Large intestine (tissue), 3 donors: Measurements from ENCODE around the gene TRDN. TPM values are rescaled to one million over a fixed set of nuclear protein-coding genes. Genes with fewer than 3 reads are reported as not detected.
A peak's percentile ranks its signal among the peaks of the same experiment; 100 is the strongest.

Experiments
- DNase-seq, 2 donors: peaks; one replicate each; pipeline versions ENCODE4 v3.0.0 to v3.0.0-alpha.2; 2013
- H3K27ac ChIP-seq: one replicate; pipeline ENCODE4 v1.5.1; 2013; ENCODE audit warnings: low read length
- H3K27me3 ChIP-seq: 2 replicates; pipeline ENCODE4 v1.6.1; 2013; ENCODE audit warnings: low read length; ENCODE audit not compliant: control insufficient read depth, insufficient read depth
- H3K36me3 ChIP-seq: 2 replicates; pipeline ENCODE4 v1.6.1; 2013; ENCODE audit warnings: low read length; ENCODE audit not compliant: control insufficient read depth, insufficient read depth
- H3K4me1 ChIP-seq: one replicate; pipeline ENCODE4 v1.6.1; 2013; ENCODE audit warnings: low read length; ENCODE audit not compliant: control insufficient read depth, insufficient read depth
- H3K4me3 ChIP-seq: one replicate; pipeline ENCODE4 v1.5.1; 2013; ENCODE audit warnings: low read length
- H3K9me3 ChIP-seq: one replicate; pipeline ENCODE4 v1.6.1; 2013; ENCODE audit warnings: mild to moderate bottlenecking, low read depth, low read length, moderate library complexity; ENCODE audit not compliant: control insufficient read depth
- WGBS: methylation state at CpG from one replicate; pipeline ENCODE4 v1.1.5; 2013; ENCODE audit warnings: low lambda C conversion rate; ENCODE audit not compliant: insufficient coverage; 5-methylcytosine and 5-hydroxymethylcytosine counted together
- polyA plus RNA-seq: library from polyadenylated mRNA; unstranded; fragments of 120-200 nt; gene quantifications from one replicate; pipeline ENCODE4 v1.2.1, GENCODE V29; 2013

TRDN gene
- polyA plus RNA-seq, 1 donor, result 0.09 TPM

- no peak overlapping the region for H3K4me3 ChIP-seq
- no peaks in the 10 kb centered on the region for H3K27me3 ChIP-seq
- 100% methylated on average over 1 of the region's 1 CpG for WGBS
- no peak overlapping the region for H3K27ac ChIP-seq
- no peak for DNase-seq
- H3K9me3 ChIP-seq, result no peaks in the 10 kb centered on the region
- no peaks in the 10 kb centered on the region for H3K4me1 ChIP-seq
- H3K36me3 ChIP-seq, result no peaks in the 10 kb centered on the region
These were observed 209.7 kb downstream of the TRDN start for GRCh38 chr6:123427008-123427407.

- Histone ChIP-seq H3K36me3 (no peaks in the 10 kb centered on the region), H3K27ac (no peak overlapping the region), H3K4me3 (no peak overlapping the region), H3K9me3 (no peaks in the 10 kb centered on the region), H3K27me3 (no peaks in the 10 kb centered on the region), H3K4me1 (no peaks in the 10 kb centered on the region)
- WGBS, result 100% methylated on average over 1 of the region's 1 CpG
- DNase-seq, result no peak
These were observed 213.6 kb downstream of the TRDN start for GRCh38 chr6:123423130-123423529.

- 100% methylated on average over 1 of the region's 1 CpG for WGBS
- no peaks in the 10 kb centered on the region for H3K9me3 ChIP-seq
- no peaks in the 10 kb centered on the region for H3K4me1 ChIP-seq
- no peak for DNase-seq
- H3K4me3 ChIP-seq, result no peak overlapping the region
- H3K36me3 ChIP-seq, result no peaks in the 10 kb centered on the region
- H3K27me3 ChIP-seq, result no peaks in the 10 kb centered on the region
- no peak overlapping the region for H3K27ac ChIP-seq
These were observed 216.2 kb downstream of the TRDN start for GRCh38 chr6:123420512-123420911.

- no CpG with 5 or more reads among the region's 3 CpGs for WGBS
- Histone ChIP-seq H3K36me3 (no peaks in the 10 kb centered on the region), H3K27me3 (no peaks in the 10 kb centered on the region), H3K27ac (no peak overlapping the region), H3K4me1 (no peaks in the 10 kb centered on the region), H3K9me3 (no peaks in the 10 kb centered on the region), H3K4me3 (no peak overlapping the region)
- DNase-seq, result no peak
These were observed 218.7 kb downstream of the TRDN start for GRCh38 chr6:123418071-123418470.

DNA sequence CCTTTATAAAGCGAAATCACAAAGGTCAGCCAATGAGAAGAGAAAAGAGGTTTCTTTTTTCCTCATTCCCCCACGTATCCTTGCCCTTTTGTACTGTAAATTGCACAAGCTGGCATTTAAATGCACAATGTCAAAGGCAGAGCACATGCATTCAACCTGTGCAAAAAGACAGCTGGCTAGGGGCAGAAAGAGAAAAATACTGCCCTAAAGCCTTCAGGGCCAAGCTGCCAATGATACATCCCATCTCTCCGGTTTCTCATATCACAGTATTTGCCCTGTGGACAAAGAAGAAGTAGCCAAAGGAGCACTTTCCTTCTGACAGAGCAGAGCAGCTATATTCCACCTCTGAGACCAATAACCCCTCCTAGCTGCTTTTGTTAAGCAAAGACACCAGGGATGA lies 219.2 kb downstream of the TRDN start:
- Histone ChIP-seq H3K27me3 (no peaks in the 10 kb centered on the region), H3K36me3 (no peaks in the 10 kb centered on the region), H3K4me3 (no peak overlapping the region), H3K4me1 (no peaks in the 10 kb centered on the region), H3K27ac (no peak overlapping the region), H3K9me3 (no peaks in the 10 kb centered on the region)
- WGBS, result 60% methylated on average over 1 of the region's 3 CpGs
- peak in 1 of 2 donors; percentile 9 for DNase-seq

- 29% methylated on average over 3 of the region's 6 CpGs for WGBS
These were observed 220.8 kb downstream of the TRDN start for GRCh38 chr6:123415844-123416468.

DNA sequence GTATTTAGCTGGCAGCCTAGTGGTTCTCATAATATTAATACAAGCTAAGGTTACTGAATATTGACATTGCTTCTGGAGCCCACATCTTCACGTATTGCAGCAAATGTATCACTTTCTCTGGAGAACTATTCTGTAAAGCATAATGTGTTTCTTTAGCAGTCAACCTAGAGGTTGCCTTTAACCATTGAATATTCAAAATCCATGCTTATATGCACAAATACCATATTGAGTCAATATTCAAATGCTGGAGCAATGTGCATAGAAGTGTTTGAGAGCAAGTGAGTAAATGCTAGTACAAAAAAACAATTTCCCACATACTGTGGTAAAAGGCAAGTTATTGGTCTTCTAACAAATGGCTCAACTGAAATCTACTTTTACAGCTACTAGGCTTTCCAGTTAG lies 231.8 kb downstream of the TRDN start:
- WGBS, result no CpG with 5 or more reads among the region's 1 CpG
- Histone ChIP-seq H3K4me1 (no peaks in the 10 kb centered on the region), H3K36me3 (no peaks in the 10 kb centered on the region), H3K27ac (no peak overlapping the region), H3K27me3 (no peaks in the 10 kb centered on the region), H3K4me3 (no peak overlapping the region), H3K9me3 (no peaks in the 10 kb centered on the region)
- DNase-seq, result no peak

More at GRCh38 chr6:123415844-123416468, 220.8 kb downstream of the TRDN start:
- H3K36me3 ChIP-seq, result no peaks in the 10 kb centered on the region
- H3K27me3 ChIP-seq, result no peaks in the 10 kb centered on the region
- H3K9me3 ChIP-seq, result no peaks in the 10 kb centered on the region
- H3K4me3 ChIP-seq, result no peak overlapping the region
- H3K4me1 ChIP-seq, result no peaks in the 10 kb centered on the region
- no peak overlapping the region for H3K27ac ChIP-seq
- peak; percentile 9 to 13 for DNase-seq

GRCh38 chr6:123402052-123402451 lies 234.7 kb downstream of the TRDN start:
- no peak for DNase-seq
- Histone ChIP-seq H3K4me1 (no peaks in the 10 kb centered on the region), H3K27ac (no peak overlapping the region), H3K9me3 (no peaks in the 10 kb centered on the region), H3K36me3 (no peaks in the 10 kb centered on the region), H3K4me3 (no peak overlapping the region), H3K27me3 (no peaks in the 10 kb centered on the region)
- 80% methylated on average over 1 of the region's 2 CpGs for WGBS

DNA sequence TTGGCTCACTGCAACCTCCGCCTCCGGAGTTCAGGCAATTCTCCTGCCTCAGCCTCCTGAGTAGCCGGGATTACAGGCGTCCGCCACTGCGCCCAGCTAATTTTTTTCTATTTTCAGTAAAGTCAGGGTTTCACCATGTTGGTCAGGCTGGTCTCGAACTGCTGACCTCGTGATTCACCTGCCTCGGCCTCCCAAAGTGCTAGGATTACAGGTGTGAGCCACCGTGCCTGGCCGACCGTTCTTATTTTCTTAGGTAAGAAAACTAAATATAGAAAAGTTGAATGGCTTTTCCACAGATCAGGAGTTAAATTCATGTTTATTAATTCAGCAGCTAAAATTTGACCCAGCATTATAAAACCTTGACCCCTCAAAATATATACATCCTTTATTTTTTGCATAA lies 238.7 kb downstream of the TRDN start:
- H3K4me3 ChIP-seq, result no peak overlapping the region
- no peaks in the 10 kb centered on the region for H3K27me3 ChIP-seq
- WGBS, result 60% methylated on average over 1 of the region's 12 CpGs
- H3K4me1 ChIP-seq, result no peaks in the 10 kb centered on the region
- no peaks in the 10 kb centered on the region for H3K9me3 ChIP-seq
- no peak overlapping the region for H3K27ac ChIP-seq
- no peaks in the 10 kb centered on the region for H3K36me3 ChIP-seq
- DNase-seq, result no peak

DNA sequence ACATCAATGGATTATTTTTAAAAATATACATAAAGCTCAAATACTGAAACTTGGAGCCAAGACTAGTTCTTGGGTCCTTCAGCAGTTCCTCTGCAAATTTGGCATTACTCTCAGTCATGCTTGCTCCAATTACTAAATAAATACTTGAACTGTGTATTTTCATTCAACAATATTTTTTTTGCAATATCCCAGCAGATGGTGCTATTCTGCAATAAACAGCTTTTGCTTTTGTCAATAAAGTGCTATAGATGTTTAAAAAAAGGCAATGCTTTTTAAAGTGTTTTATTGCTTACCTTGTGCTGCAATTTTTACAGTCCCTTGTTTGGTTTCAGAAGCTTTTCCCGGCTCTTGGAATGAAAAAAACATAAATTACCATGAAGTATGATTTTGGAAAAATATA lies 243.4 kb downstream of the TRDN start:
- Histone ChIP-seq H3K4me1 (no peaks in the 10 kb centered on the region), H3K27ac (no peak overlapping the region), H3K9me3 (no peaks in the 10 kb centered on the region), H3K4me3 (no peak overlapping the region), H3K27me3 (no peaks in the 10 kb centered on the region), H3K36me3 (no peaks in the 10 kb centered on the region)
- WGBS, result 17% methylated on average over 1 of the region's 1 CpG
- DNase-seq, result no peak

- H3K27me3 ChIP-seq, result no peaks in the 10 kb centered on the region
- WGBS, result 100% methylated on average over 1 of the region's 2 CpGs
- no peaks in the 10 kb centered on the region for H3K4me1 ChIP-seq
- no peaks in the 10 kb centered on the region for H3K9me3 ChIP-seq
- DNase-seq, result no peak
- H3K4me3 ChIP-seq, result no peak overlapping the region
- H3K36me3 ChIP-seq, result no peaks in the 10 kb centered on the region
- H3K27ac ChIP-seq, result no peak overlapping the region
These were observed 253.0 kb downstream of the TRDN start for GRCh38 chr6:123383718-123384117.
